Transverse colon (tissue), 4 donors: ENCODE measurements around the gene ROPN1L. TPM values are rescaled to one million over a fixed set of nuclear protein-coding genes. Genes with fewer than 3 reads are reported as not detected.
"Not testable (repeated sequence)": the region's sequence is repeated elsewhere in the genome, so short reads cannot be mapped to it uniquely, and the experiment has no call there.

Experiments used
- DNase-seq: peaks from one replicate; pipeline ENCODE4 v3.0.0-alpha.2; 2019
- H3K27ac ChIP-seq, 4 donors: fragments of 200-600 bp; sonication (generic); 2 replicates each; pipeline ENCODE4 v1.5.1; 2016 to 2018; ENCODE audit warnings: inconsistent platforms in 4 of 4
- H3K27me3 ChIP-seq: fragments of 200-600 bp; sonication (generic); 2 replicates; pipeline ENCODE4 v1.5.1; 2017; ENCODE audit warnings: inconsistent platforms
- H3K36me3 ChIP-seq, 4 donors: fragments of 200-600 bp; sonication (generic); 2 replicates each; pipeline ENCODE4 v1.5.1; 2017 to 2019; ENCODE audit warnings: inconsistent platforms in 4 of 4
- H3K4me1 ChIP-seq, 4 donors: fragments of 200-600 bp; sonication (generic); 2 replicates each; pipeline ENCODE4 v1.5.1; 2017 to 2020; ENCODE audit warnings: inconsistent platforms in 4 of 4
- H3K4me3 ChIP-seq, 4 donors: fragments of 200-600 bp; sonication (generic); 1 replicate in 1 of 4; 2 replicates in 3 of 4; pipeline versions ENCODE4 v1.5.1 to v1.6.1; 2017 to 2019; ENCODE audit warnings: inconsistent platforms in 4 of 4
- H3K9me3 ChIP-seq, 2 donors: fragments of 200-600 bp; sonication (generic); 2 replicates each; pipeline ENCODE4 v1.5.1; 2017 to 2019; ENCODE audit warnings: inconsistent platforms in 2 of 2
- EP300 ChIP-seq: sonication (generic); formaldehyde crosslinking; IDR thresholded peaks from one replicate; pipeline ENCODE4 v1.6.1; 2017; ENCODE audit warnings: antibody characterized with exemption, low read depth
- POLR2A ChIP-seq: fragments of 450-650 bp; IDR thresholded peaks from one replicate; pipeline ENCODE4 v1.6.1; 2016; ENCODE audit warnings: antibody characterized with exemption, mild to moderate bottlenecking, moderate library complexity
- POLR2AphosphoS5 ChIP-seq, 3 donors: sonication (generic); formaldehyde crosslinking; IDR thresholded peaks; one replicate each; pipeline ENCODE4 v1.6.1; 2016; ENCODE audit warnings: antibody characterized with exemption in 3 of 3
- WGBS, 2 donors: methylation state at CpG; one replicate each; pipeline ENCODE4 v1.1.5; 2018; ENCODE audit warnings: low coverage in 1 of 2; 5-methylcytosine and 5-hydroxymethylcytosine counted together
- in situ Hi-C, 4 donors: fragments of 200-750 bp; cut with MboI; loops; one replicate each; pipeline versions ENCODE4 v1.15.0 to v1.15.1; 2017; ENCODE audit warnings: low sequenced_read_pairs in 3 of 4, low pct_ligation_motif_present in 1 of 4, low pct_unique_long_range_greater_than_20kb in 1 of 4
- intact Hi-C: fragments of 100-400 bp; cut with DNase I; formaldehyde crosslinking; loops from one replicate; pipeline ENCODE4 v1.15.1; 2023; ENCODE audit warnings: low total_unique reads
- total RNA-seq, 4 donors: library from RNA; depleted of rRNA; stranded (reverse); fragments of >200 nt; gene quantifications; one replicate each; pipeline ENCODE4 v1.1.0, GENCODE V29; 2016
- TF ChIP-seq, protein P1 (sequence below), 5 experiments: fragments of 200-600 bp in 3 of 5; fragments of 450-650 bp in 2 of 5; sonication (generic) in 3 of 5; IDR thresholded peaks; 1 replicate in 2 of 5; 2 replicates in 3 of 5; pipeline ENCODE4 v1.5.1; 2016 to 2017; ENCODE audit warnings: antibody characterized with exemption in 5 of 5, inconsistent platforms in 3 of 5, mild to moderate bottlenecking in 2 of 5, moderate library complexity in 1 of 5

Gene ROPN1L
- total RNA-seq = 1 to 10 TPM in 1 of 4 donors, under 1 TPM in 1, not detected in 2; 0.32 to 2.6 TPM

GRCh38 chr5:10441083-10441991 lies at the start of gene ROPN1L:
Gene ROPN1L, plus strand, starts transcription at chr5:10441879. Its CDS starts 289 bp downstream, at chr5:10442168.
- in situ Hi-C loops (no loop called here), intact Hi-C loops (loop anchor here (10.0 kb wide), 1 partner anchor 157 kb away; no protein-coding TSS in a partner anchor)
- peaks cover 0 to 28% (median 10%) of the 10 kb centered on the region in 4 donors for H3K4me1 ChIP-seq
- TF ChIP-seq POLR2A (peak; percentile 49), POLR2AphosphoS5 (IDR thresholded peaks at IDR 0.05) (peak; percentile 60 to 78 (median 72)), EP300 (no peak)
- TF ChIP-seq, protein P1, sequence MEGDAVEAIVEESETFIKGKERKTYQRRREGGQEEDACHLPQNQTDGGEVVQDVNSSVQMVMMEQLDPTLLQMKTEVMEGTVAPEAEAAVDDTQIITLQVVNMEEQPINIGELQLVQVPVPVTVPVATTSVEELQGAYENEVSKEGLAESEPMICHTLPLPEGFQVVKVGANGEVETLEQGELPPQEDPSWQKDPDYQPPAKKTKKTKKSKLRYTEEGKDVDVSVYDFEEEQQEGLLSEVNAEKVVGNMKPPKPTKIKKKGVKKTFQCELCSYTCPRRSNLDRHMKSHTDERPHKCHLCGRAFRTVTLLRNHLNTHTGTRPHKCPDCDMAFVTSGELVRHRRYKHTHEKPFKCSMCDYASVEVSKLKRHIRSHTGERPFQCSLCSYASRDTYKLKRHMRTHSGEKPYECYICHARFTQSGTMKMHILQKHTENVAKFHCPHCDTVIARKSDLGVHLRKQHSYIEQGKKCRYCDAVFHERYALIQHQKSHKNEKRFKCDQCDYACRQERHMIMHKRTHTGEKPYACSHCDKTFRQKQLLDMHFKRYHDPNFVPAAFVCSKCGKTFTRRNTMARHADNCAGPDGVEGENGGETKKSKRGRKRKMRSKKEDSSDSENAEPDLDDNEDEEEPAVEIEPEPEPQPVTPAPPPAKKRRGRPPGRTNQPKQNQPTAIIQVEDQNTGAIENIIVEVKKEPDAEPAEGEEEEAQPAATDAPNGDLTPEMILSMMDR (IDR thresholded peaks at IDR 0.05) = peak in 1 of 5 experiments; percentile 12
- DNase-seq = peak; percentile 88
- no peaks in the 10 kb centered on the region for H3K9me3 ChIP-seq
- peak within 1 kb of the TSS; percentile 76 to 85 (median 82) for H3K27ac ChIP-seq
- 4 to 40% methylated on average over 1 to 27 of the region's 63 CpGs for WGBS, 2 donors
- H3K36me3 ChIP-seq = no peaks in the 10 kb centered on the region
- H3K4me3 ChIP-seq = peak within 1 kb of the TSS; percentile 31 to 62 (median 42)
- peaks cover 14% of the 10 kb centered on the region for H3K27me3 ChIP-seq

DNA sequence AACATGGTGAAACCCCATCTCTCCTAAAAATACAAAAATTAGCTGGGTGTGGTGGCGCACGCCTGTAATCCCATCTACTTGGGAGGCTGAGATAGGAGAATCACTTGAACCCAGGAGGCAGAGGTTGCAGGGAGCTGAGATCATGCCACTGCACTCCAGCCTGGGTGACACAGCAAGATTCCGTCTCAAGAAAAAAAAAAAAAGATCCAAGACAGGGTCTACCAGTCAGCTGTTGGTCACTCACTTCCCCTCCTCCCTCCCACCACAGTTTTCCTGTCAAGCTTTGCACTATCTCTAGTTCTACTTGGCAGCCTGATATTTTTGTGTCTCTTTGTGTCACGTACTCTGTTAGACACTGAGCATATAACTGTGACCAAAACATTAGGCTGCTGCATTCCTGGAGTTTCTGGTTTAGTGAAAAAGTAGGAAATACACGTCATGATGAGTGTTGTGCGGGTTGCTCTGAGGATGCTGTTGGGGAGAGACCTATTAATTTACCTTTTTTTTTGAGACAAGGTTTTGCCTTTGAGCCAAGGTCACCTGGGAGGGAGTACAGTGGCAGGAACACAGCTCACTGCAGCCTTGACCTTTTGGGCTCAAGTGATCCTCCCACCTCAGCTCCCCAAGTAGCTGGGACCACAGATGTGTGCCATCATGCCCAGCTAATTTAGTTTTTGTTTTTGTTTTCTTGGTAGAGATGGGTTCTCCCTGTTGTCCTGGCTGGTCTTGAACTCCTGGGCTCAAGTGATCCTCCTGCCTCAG lies 48.9 kb upstream of the ROPN1L start:
- DNase-seq, H3K4me1 ChIP-seq, H3K27me3 ChIP-seq, H3K27ac ChIP-seq, H3K4me3 ChIP-seq, intact Hi-C loops, in situ Hi-C loops, H3K9me3 ChIP-seq: not testable (repeated sequence)
- WGBS, 2 donors = 89 to 94% methylated on average over 2 to 6 of the region's 6 CpGs
- peaks cover 0 to 73% (median 34%) of the 10 kb centered on the region in 4 donors for H3K36me3 ChIP-seq

- peaks cover 0 to 73% (median 34%) of the 10 kb centered on the region in 4 donors for H3K36me3 ChIP-seq
- H3K4me3 ChIP-seq = no peak overlapping the region
- in situ Hi-C loops = no loop called here
- no peaks in the 10 kb centered on the region for H3K4me1 ChIP-seq
- 80 to 85% methylated on average over 2 of the region's 2 CpGs for WGBS, 2 donors
- TF ChIP-seq POLR2A = no peak
- no peak for TF ChIP-seq POLR2AphosphoS5 (IDR thresholded peaks at IDR 0.05)
- TF ChIP-seq, protein P1 (IDR thresholded peaks at IDR 0.05) = no peak
- TF ChIP-seq EP300 = no peak
- DNase-seq = no peak
- no peak overlapping the region for H3K27ac ChIP-seq
- H3K27me3 ChIP-seq = no peaks in the 10 kb centered on the region
- H3K9me3 ChIP-seq = no peaks in the 10 kb centered on the region
- intact Hi-C loops = no loop called here
These were observed 48.2 kb upstream of the ROPN1L start for GRCh38 chr5:10393491-10393890.

GRCh38 chr5:10396552-10396951 lies 45.1 kb upstream of the ROPN1L start:
- H3K36me3 ChIP-seq = peaks cover 0 to 72% (median 23%) of the 10 kb centered on the region in 4 donors
- intact Hi-C loops = no loop called here
- in situ Hi-C loops = no loop called here
- no peak overlapping the region for H3K27ac ChIP-seq
- H3K9me3 ChIP-seq = no peaks in the 10 kb centered on the region
- 75 to 85% methylated on average over 4 to 5 of the region's 5 CpGs for WGBS, 2 donors
- H3K27me3 ChIP-seq = no peaks in the 10 kb centered on the region
- DNase-seq = no peak
- no peak for TF ChIP-seq EP300
- TF ChIP-seq, protein P1 (IDR thresholded peaks at IDR 0.05) = no peak
- TF ChIP-seq POLR2AphosphoS5 (IDR thresholded peaks at IDR 0.05) = no peak
- no peak for TF ChIP-seq POLR2A
- H3K4me1 ChIP-seq = peaks cover 0 to 5% (median 0%) of the 10 kb centered on the region in 4 donors
- H3K4me3 ChIP-seq = no peak overlapping the region
